Left lung (tissue), 10 donors: ENCODE measurements around the gene C9orf72. TPM values are rescaled to one million over a fixed set of nuclear protein-coding genes. Genes with fewer than 3 reads are reported as not detected.
"Not testable (repeated sequence)": the region's sequence is repeated elsewhere in the genome, so short reads cannot be mapped to it uniquely, and the experiment has no call there.

ENCODE experiments used
- ATAC-seq: fragments of 200-7000 bp; cut with Tn5 transposase; one replicate; pipeline ENCODE4 v1.9.1; 2020; ENCODE audit warnings: moderate library complexity
- DNase-seq, 4 donors: peaks; one replicate each; pipeline ENCODE4 v3.0.0-alpha.2; 2013 to 2020
- H3K27ac ChIP-seq, 2 donors: fragments of 200-600 bp; sonication (generic) in 1 of 2; one replicate each; pipeline versions ENCODE4 v1.5.0 to v1.8.0; 2020 to 2021
- H3K27me3 ChIP-seq, 2 donors: fragments of 200-600 bp; sonication (generic) in 1 of 2; one replicate each; pipeline versions ENCODE4 v1.5.0 to v1.8.0; 2020 to 2021
- H3K36me3 ChIP-seq, 2 donors: fragments of 200-600 bp; sonication (generic) in 1 of 2; one replicate each; pipeline versions ENCODE4 v1.5.0 to v1.8.0; 2020 to 2021
- H3K4me1 ChIP-seq, 2 donors: fragments of 200-600 bp; one replicate each; pipeline ENCODE4 v1.8.0; 2021
- H3K4me3 ChIP-seq, 2 donors: fragments of 200-600 bp; sonication (generic) in 1 of 2; one replicate each; pipeline versions ENCODE4 v1.5.0 to v1.8.0; 2020 to 2021; ENCODE audit warnings: mild to moderate bottlenecking in 1 of 2
- H3K9me3 ChIP-seq, 2 donors: fragments of 200-600 bp; sonication (generic) in 1 of 2; one replicate each; pipeline versions ENCODE4 v1.5.0 to v1.8.0; 2020 to 2021
- intact Hi-C, 2 donors: fragments of 100-400 bp; cut with DNase I; formaldehyde crosslinking; loops; one replicate each; pipeline versions ENCODE4 v1.11.2 to v1.14.2; 2022
- polyA plus RNA-seq, 6 donors: library from polyadenylated mRNA; unstranded; fragments of 120-200 nt; gene quantifications; one replicate each; pipeline ENCODE4 v1.2.1, GENCODE V29; 2013; ENCODE audit not compliant: insufficient read length in 6 of 6
- total RNA-seq, 2 donors: library from RNA; stranded (reverse); fragmentation: NEBNext Ultra II Directional; extraction: Animal tissue kit (Norgen Biotek cat#: 25700); gene quantifications; one replicate each; pipeline ENCODE4 v1.2.1, GENCODE V29; 2021
- TF ChIP-seq, protein P1 (sequence below), 2 donors: fragments of 200-600 bp; sonication (generic) in 1 of 2; IDR thresholded peaks; one replicate each; pipeline versions ENCODE4 v1.5.0 to v1.8.0; 2021; ENCODE audit warnings: antibody characterized with exemption in 2 of 2
- donor health status: DM: no; HTN: yes; CAD: no.
- donor health status: DM: no; HTN: no; CAD: no.

Gene C9orf72
- total and polyA plus RNA-seq, 8 donors: 17.1 to 32.4 (median 23.5) TPM

DNA sequence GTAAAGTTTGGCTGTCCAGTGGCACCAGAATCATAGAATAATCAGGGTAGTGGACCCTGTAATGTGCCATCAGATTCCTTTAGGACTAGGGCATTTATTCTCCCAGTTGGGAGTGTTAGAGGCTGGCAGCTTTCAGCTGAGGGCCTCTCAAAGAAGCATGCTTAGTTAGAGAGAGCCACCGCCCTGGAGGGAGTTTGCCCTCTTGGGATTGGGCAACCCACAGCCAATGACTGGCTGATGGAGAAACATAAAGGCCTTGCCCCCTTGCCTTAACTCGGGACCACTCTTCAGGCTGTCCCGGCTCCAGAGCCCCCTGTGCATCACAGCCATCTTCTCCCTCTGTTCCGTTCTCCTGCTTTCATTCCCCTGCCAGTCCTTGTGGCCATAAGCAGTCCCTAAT, 69.7 kb downstream of the C9orf72 start:
- peaks cover 0 to 10% of the 10 kb centered on the region in 2 donors for H3K4me1 ChIP-seq
- H3K27ac ChIP-seq: no peak overlapping the region
- ATAC-seq (no peak), DNase-seq (no peak)
- no peaks in the 10 kb centered on the region for H3K36me3 ChIP-seq
- no peaks in the 10 kb centered on the region for H3K27me3 ChIP-seq
- TF ChIP-seq, protein P1, sequence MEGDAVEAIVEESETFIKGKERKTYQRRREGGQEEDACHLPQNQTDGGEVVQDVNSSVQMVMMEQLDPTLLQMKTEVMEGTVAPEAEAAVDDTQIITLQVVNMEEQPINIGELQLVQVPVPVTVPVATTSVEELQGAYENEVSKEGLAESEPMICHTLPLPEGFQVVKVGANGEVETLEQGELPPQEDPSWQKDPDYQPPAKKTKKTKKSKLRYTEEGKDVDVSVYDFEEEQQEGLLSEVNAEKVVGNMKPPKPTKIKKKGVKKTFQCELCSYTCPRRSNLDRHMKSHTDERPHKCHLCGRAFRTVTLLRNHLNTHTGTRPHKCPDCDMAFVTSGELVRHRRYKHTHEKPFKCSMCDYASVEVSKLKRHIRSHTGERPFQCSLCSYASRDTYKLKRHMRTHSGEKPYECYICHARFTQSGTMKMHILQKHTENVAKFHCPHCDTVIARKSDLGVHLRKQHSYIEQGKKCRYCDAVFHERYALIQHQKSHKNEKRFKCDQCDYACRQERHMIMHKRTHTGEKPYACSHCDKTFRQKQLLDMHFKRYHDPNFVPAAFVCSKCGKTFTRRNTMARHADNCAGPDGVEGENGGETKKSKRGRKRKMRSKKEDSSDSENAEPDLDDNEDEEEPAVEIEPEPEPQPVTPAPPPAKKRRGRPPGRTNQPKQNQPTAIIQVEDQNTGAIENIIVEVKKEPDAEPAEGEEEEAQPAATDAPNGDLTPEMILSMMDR (IDR thresholded peaks at IDR 0.05): no peak
- no peaks in the 10 kb centered on the region for H3K9me3 ChIP-seq
- intact Hi-C loops: no loop called here
- H3K4me3 ChIP-seq: no peak overlapping the region

DNA sequence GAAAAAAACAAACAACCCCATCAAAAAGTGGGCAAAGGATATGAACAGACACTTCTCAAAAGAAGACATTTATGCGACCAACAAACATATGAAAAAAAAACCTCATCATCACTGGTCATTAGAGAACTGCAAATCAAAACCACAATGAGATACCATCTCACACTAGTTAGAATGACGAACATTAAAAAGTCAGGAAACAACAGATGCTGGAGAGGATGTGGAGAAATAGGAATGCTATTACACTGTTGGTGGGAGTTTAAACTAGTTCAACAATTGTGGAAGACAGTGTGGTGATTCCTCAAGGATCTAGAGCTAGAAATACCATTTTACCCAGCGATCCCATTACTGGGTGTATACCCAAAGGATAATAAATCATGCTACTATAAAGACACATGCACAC, 72.4 kb downstream of the C9orf72 start:
- H3K36me3 ChIP-seq, H3K27ac ChIP-seq, H3K27me3 ChIP-seq, ATAC-seq, H3K4me3 ChIP-seq, H3K4me1 ChIP-seq, intact Hi-C loops, DNase-seq, H3K9me3 ChIP-seq: not testable (repeated sequence)

DNA sequence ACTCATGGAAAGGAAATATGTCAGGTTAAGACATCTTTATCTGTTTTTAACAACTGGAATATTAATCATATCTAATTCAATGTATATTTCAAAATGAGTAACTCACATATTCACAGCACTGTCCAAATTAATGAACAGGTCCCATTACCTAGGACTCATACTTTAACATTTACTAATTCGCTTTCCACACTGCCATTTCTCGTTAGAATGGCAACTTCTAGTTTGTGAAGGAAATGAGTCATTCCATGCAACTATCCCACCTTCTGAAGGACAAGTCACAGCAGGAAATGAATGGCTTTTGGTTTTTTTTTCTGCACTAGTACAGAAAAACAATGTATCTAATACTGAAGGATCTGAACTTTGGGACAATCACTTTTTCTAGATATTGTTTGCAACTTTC, 73.8 kb downstream of the C9orf72 start:
- H3K4me1 ChIP-seq: peaks cover 0 to 10% of the 10 kb centered on the region in 2 donors
- no peak for ATAC-seq
- H3K9me3 ChIP-seq: peaks cover 0 to under 1% of the 10 kb centered on the region in 2 donors
- H3K27me3 ChIP-seq: no peaks in the 10 kb centered on the region
- TF ChIP-seq, protein P1 (IDR thresholded peaks at IDR 0.05): no peak
- H3K36me3 ChIP-seq: no peaks in the 10 kb centered on the region
- intact Hi-C loops: no loop called here
- H3K27ac ChIP-seq: no peak overlapping the region
- H3K4me3 ChIP-seq: no peak overlapping the region
- DNase-seq: no peak

DNA sequence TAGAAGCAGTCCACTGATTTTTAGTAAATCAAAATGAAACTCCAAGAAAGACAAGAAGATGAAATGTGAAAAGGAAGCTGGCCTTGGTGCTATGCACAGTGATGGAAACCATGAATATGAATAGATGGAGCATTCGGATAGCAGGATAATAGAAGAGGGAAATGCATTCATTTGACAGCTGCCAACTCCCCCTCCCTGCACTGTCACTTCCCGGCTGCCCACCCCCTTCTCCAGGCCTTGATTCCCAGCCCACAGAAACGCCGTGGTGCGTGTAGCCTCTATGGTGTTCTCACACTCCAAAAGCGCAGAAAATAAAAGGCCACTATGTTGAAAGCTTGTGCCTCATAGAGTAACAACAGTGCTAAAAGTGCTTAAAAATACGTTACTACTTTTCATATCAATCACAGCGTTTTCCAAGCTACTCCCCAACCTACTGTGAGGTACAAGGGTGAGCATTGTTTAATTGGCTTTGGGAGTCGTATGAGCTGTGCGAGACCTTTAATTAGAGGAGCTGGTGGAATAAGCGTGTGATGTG, 75.3 kb downstream of the C9orf72 start:
- Histone ChIP-seq H3K9me3 (peaks cover 0 to 5% of the 10 kb centered on the region in 2 donors), H3K36me3 (no peaks in the 10 kb centered on the region), H3K27ac (no peak overlapping the region), H3K4me3 (no peak overlapping the region), H3K27me3 (no peaks in the 10 kb centered on the region), H3K4me1 (peaks cover 0 to 10% of the 10 kb centered on the region in 2 donors)
- DNase-seq (no peak), ATAC-seq (no peak)
- intact Hi-C loops: no loop called here
- TF ChIP-seq, protein P1 (IDR thresholded peaks at IDR 0.05): no peak

Other genes starting within 250 kb of the C9orf72 start
- not detected for gene IFNK, start 49.2 kb downstream of the C9orf72 start, total RNA-seq
- under 1 TPM in 1 of 6 donors, not detected in 5; 0.14 TPM for gene IFNK, start 49.2 kb downstream of the C9orf72 start, polyA plus RNA-seq
- 10 to 100 TPM in 1 of 2 donors, 1 to 10 TPM in 1; 7.2 to 13.6 TPM for gene MOB3B, start 43.7 kb downstream of the C9orf72 start, total RNA-seq
- 10 to 100 TPM; 14.3 to 18.3 (median 16.1) TPM for gene MOB3B, start 43.7 kb downstream of the C9orf72 start, polyA plus RNA-seq